Measurements from ENCODE around the gene ACSL1.

Gene ACSL1

DNA sequence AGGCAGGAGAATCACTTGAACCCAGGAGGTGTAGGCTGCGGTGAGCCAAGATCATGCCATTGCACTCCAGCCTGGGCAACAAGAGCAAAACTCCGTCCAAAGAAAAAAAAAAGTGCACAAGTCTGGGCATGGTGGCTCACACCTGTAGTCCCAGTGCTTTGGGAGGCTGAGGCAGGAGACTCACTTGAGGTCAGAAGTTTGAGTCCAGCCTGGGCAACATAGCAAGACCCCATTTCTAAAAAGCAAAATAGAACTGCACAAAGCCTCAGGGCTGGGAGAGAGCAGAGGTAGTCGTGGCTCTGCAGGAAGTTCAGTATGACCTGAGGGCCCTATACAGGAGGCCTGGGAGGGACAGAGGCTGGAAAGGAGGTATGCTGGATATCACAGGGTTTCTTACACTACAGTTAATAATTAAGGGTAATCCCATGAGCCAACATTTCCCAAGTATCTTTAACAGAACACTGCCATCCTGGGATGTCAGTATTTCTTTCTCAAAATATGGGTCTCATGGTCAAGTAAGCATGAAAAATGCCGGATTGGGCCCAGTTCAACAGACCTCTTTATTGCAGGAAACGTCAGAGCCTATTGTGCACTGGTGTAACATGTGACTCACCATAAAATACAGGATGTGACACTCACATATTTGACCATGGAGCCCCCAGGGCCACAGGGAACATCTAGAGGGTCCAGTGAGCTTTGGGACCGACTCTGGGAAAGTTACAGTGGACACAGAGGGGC lies 37.8 kb downstream of the ACSL1 start:
- H3K27ac ChIP-seq (ENCODE audit: low read depth, low read length) = no peak overlapping the region
- H3K36me3 ChIP-seq (ENCODE audit: low read length) = no peaks in the 10 kb centered on the region
- no peak overlapping the region for H3K4me3 ChIP-seq (ENCODE audit: insufficient read depth, low read length, poor library complexity, severe bottlenecking)
- no peaks in the 10 kb centered on the region for H3K27me3 ChIP-seq (ENCODE audit: low read length)
- no peak overlapping the region for H3K4me2 ChIP-seq (ENCODE audit: low read depth, low read length, poor library complexity, severe bottlenecking)
- no peaks in the 10 kb centered on the region for H3K9me3 ChIP-seq (ENCODE audit: insufficient read depth, low read length)
- no peaks in the 10 kb centered on the region for H3K9me2 ChIP-seq (replicated peaks; ENCODE audit: insufficient read depth, low read length)
- H3K79me2 ChIP-seq (ENCODE audit: insufficient read depth, low read length) = no peaks in the 10 kb centered on the region
- H2AFZ ChIP-seq (ENCODE audit: low read depth, low read length, severe bottlenecking) = no peak overlapping the region
- no peak overlapping the region for H3K9ac ChIP-seq (ENCODE audit: low read length)
- no peak for TF ChIP-seq EZH2phosphoT487 (conservative IDR thresholded peaks at IDR 0.05; ENCODE audit: low read length)
- no peaks in the 10 kb centered on the region for H4K20me1 ChIP-seq (ENCODE audit: low read depth, low read length)
- no peaks in the 10 kb centered on the region for H3F3A ChIP-seq (ENCODE audit: insufficient read depth)

DNA sequence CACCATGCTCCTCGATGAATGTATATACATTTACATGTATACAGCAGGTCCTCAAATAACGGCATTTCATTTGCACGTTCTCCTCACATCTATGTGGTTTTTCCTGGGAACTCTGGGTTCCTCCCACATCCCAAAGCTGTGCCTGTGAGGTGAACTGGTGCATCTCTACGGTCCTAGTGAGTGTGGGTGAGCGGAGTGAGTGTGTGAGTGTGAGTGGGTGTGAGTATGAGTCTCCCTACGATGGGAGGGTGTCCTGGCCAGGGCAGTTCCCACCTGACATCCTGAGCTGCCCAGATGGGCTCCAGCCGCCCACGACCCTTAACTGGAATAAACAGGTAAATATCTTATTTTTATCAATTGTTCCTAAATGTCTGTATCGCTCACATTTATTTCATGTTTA lies 40.0 kb downstream of the ACSL1 start:
- no peak overlapping the region for H3K4me3 ChIP-seq (ENCODE audit: insufficient read depth, low read length, poor library complexity, severe bottlenecking)
- H4K20me1 ChIP-seq (ENCODE audit: low read depth, low read length) = no peaks in the 10 kb centered on the region
- no peaks in the 10 kb centered on the region for H3F3A ChIP-seq (ENCODE audit: insufficient read depth)
- TF ChIP-seq, protein P1, sequence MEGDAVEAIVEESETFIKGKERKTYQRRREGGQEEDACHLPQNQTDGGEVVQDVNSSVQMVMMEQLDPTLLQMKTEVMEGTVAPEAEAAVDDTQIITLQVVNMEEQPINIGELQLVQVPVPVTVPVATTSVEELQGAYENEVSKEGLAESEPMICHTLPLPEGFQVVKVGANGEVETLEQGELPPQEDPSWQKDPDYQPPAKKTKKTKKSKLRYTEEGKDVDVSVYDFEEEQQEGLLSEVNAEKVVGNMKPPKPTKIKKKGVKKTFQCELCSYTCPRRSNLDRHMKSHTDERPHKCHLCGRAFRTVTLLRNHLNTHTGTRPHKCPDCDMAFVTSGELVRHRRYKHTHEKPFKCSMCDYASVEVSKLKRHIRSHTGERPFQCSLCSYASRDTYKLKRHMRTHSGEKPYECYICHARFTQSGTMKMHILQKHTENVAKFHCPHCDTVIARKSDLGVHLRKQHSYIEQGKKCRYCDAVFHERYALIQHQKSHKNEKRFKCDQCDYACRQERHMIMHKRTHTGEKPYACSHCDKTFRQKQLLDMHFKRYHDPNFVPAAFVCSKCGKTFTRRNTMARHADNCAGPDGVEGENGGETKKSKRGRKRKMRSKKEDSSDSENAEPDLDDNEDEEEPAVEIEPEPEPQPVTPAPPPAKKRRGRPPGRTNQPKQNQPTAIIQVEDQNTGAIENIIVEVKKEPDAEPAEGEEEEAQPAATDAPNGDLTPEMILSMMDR (IDR thresholded peaks at IDR 0.05; ENCODE audit: insufficient read depth, low read length, poor library complexity, severe bottlenecking) = no peak
- no peak for TF ChIP-seq EZH2phosphoT487 (conservative IDR thresholded peaks at IDR 0.05; ENCODE audit: low read length)
- H3K9me2 ChIP-seq (replicated peaks; ENCODE audit: insufficient read depth, low read length) = no peaks in the 10 kb centered on the region
- no peaks in the 10 kb centered on the region for H3K36me3 ChIP-seq (ENCODE audit: low read length)
- no peaks in the 10 kb centered on the region for H3K79me2 ChIP-seq (ENCODE audit: insufficient read depth, low read length)
- H3K27ac ChIP-seq (ENCODE audit: low read depth, low read length) = no peak overlapping the region
- H2AFZ ChIP-seq (ENCODE audit: low read depth, low read length, severe bottlenecking) = no peak overlapping the region
- no peaks in the 10 kb centered on the region for H3K27me3 ChIP-seq (ENCODE audit: low read length)
- no peaks in the 10 kb centered on the region for H3K9me3 ChIP-seq (ENCODE audit: insufficient read depth, low read length)
- no peak overlapping the region for H3K4me2 ChIP-seq (ENCODE audit: low read depth, low read length, poor library complexity, severe bottlenecking)
- no peak overlapping the region for H3K9ac ChIP-seq (ENCODE audit: low read length)

DNA sequence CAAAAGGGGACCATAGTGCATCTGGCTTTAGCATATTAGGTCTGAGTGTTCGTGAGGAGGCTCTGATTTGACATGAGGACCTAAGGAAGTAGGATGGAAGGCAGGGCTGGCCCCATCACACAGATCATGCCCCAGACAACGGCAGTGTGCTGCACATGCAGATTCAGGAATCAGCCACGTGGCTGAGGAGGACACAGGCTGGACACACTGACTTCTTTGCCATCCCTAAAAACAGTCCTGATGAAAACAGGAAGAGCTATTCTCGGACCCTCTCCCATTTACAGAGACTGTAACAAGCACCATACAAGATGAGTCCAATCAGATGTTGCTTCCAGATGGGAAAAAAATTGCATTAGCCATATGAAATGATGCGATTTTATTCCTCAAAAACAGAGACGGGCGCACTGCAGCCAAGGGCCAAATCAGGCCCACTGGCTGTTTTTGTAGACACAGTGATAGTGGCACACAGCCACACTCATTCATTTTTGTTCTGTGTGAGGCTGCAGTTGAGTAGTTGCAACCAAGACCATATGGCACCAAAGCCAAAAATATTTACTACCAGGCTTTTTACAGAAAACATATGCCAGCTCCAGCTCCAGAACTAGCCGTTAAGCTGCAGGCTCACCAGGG lies 41.0 kb downstream of the ACSL1 start:
- Histone ChIP-seq H3K9me2 (replicated peaks; ENCODE audit: insufficient read depth, low read length) (no peaks in the 10 kb centered on the region), H4K20me1 (ENCODE audit: low read depth, low read length) (no peaks in the 10 kb centered on the region), H3F3A (ENCODE audit: insufficient read depth) (no peaks in the 10 kb centered on the region), H3K4me2 (ENCODE audit: low read depth, low read length, poor library complexity, severe bottlenecking) (no peak overlapping the region), H3K9me3 (ENCODE audit: insufficient read depth, low read length) (no peaks in the 10 kb centered on the region), H3K4me3 (ENCODE audit: insufficient read depth, low read length, poor library complexity, severe bottlenecking) (no peak overlapping the region), H3K36me3 (ENCODE audit: low read length) (no peaks in the 10 kb centered on the region), H3K27me3 (ENCODE audit: low read length) (no peaks in the 10 kb centered on the region), H3K79me2 (ENCODE audit: insufficient read depth, low read length) (no peaks in the 10 kb centered on the region), H3K27ac (ENCODE audit: low read depth, low read length) (no peak overlapping the region), H3K9ac (ENCODE audit: low read length) (no peak overlapping the region), H2AFZ (ENCODE audit: low read depth, low read length, severe bottlenecking) (no peak overlapping the region)
- TF ChIP-seq EZH2phosphoT487 (conservative IDR thresholded peaks at IDR 0.05; ENCODE audit: low read length) = no peak
- TF ChIP-seq, protein P1 (IDR thresholded peaks at IDR 0.05; ENCODE audit: insufficient read depth, low read length, poor library complexity, severe bottlenecking) = no peak

All from SU-DHL-6 (cell line).